HepG2 (cell line): ENCODE data around the gene GCDH. TPM values are rescaled to one million over a fixed set of nuclear protein-coding genes. Genes with fewer than 3 reads are reported as not detected.

Experiments
- CEBPB ChIP-seq: IDR thresholded peaks from 2 replicates; pipeline ENCODE4 v1.6.1; 2011; ENCODE audit warnings: low read depth, low read length, improper control_type of control experiment, borderline replicate concordance
- MAFF ChIP-seq: IDR thresholded peaks from 2 replicates; pipeline ENCODE4 v1.6.1; 2011; ENCODE audit warnings: low read depth, low read length, improper control_type of control experiment
- RBFOX2 ChIP-seq: fragments of 200-400 bp; formaldehyde crosslinking; IDR thresholded peaks from 2 replicates; pipeline ENCODE4 v1.6.1; 2017; ENCODE audit warnings: low read depth, mild to moderate bottlenecking, low read length
- RBM22 ChIP-seq: fragments of 200-400 bp; formaldehyde crosslinking; optimal IDR thresholded peaks from 2 replicates; pipeline ENCODE3; 2017; ENCODE audit warnings: mild to moderate bottlenecking, low read length, moderate library complexity
- TAF15 ChIP-seq: fragments of 200-400 bp; formaldehyde crosslinking; IDR thresholded peaks from one replicate; pipeline ENCODE4 v1.6.1; 2018; ENCODE audit warnings: mild to moderate bottlenecking, low read depth, low read length; ENCODE audit not compliant: poor library complexity, severe bottlenecking
- ZNF101 ChIP-seq: sonication (generic); formaldehyde crosslinking; IDR thresholded peaks from 2 replicates; pipeline ENCODE4 v1.4.0; 2020; ENCODE audit warnings: mild to moderate bottlenecking, low read depth, missing genetic modification reagents, borderline replicate concordance
- ZNF225 ChIP-seq: sonication (generic); formaldehyde crosslinking; IDR thresholded peaks from 2 replicates; pipeline ENCODE4 v1.4.0; 2020; ENCODE audit warnings: mild to moderate bottlenecking, missing genetic modification reagents
- ZNF253 ChIP-seq: sonication (generic); formaldehyde crosslinking; IDR thresholded peaks from 2 replicates; pipeline ENCODE4 v1.8.0; 2022; ENCODE audit warnings: mild to moderate bottlenecking, missing genetic modification reagents, borderline replicate concordance
- ZNF264 ChIP-seq: sonication (generic); formaldehyde crosslinking; IDR thresholded peaks from 2 replicates; pipeline ENCODE4 v1.4.0; 2020; ENCODE audit warnings: missing genetic modification reagents
- ZNF329 ChIP-seq: sonication (generic); formaldehyde crosslinking; IDR thresholded peaks from 2 replicates; pipeline ENCODE4 v1.9.0; 2021; ENCODE audit warnings: low read depth, mild to moderate bottlenecking, missing genetic modification reagents
- ZNF446 ChIP-seq: sonication (generic); formaldehyde crosslinking; IDR thresholded peaks from 2 replicates; pipeline ENCODE4 v1.5.0; 2020; ENCODE audit warnings: mild to moderate bottlenecking, missing genetic modification reagents
- ZNF598 ChIP-seq: sonication (generic); formaldehyde crosslinking; IDR thresholded peaks from 2 replicates; pipeline ENCODE4 v1.5.1; 2020; ENCODE audit warnings: mild to moderate bottlenecking, missing genetic modification reagents, borderline replicate concordance
- polyA plus RNA-seq, 8 experiments: library from polyadenylated mRNA; depleted of rRNA in 3 of 8; stranded (reverse) in 7 of 8; unstranded in 1 of 8; fragments of >200 nt; fragmentation: Illumina TruSeq in 4 of 8; extraction: Trizol in 4 of 8; gene quantifications; 2 replicates each; pipeline versions ENCODE4 v1.2.1 to v1.2.3, GENCODE V29; 2011 to 2016; ENCODE audit warnings: low read depth in 4 of 8, missing spikeins in 1 of 8, mixed read lengths in 1 of 8; ENCODE audit not compliant: insufficient read depth in 1 of 8
- total RNA-seq, 5 experiments: library from RNA; depleted of rRNA; stranded (reverse); fragments of >200 nt; fragmentation: Illumina TruSeq; extraction: Trizol; gene quantifications; 2 replicates each; pipeline ENCODE4 v1.2.3, GENCODE V29; 2016; ENCODE audit warnings: low read depth in 1 of 5
- TF ChIP-seq, protein P1 (sequence below): sonication (generic); formaldehyde crosslinking; IDR thresholded peaks from 2 replicates; pipeline ENCODE4 v1.9.0; 2021; ENCODE audit warnings: missing genetic modification reagents, borderline replicate concordance
- TF ChIP-seq, protein P2 (sequence below): sonication (generic); formaldehyde crosslinking; conservative IDR thresholded peaks from 2 replicates; pipeline ENCODE4 v1.8.0; 2022; ENCODE audit warnings: low read depth, missing genetic modification reagents
- TF ChIP-seq, protein P3 (sequence below): sonication (generic); formaldehyde crosslinking; IDR thresholded peaks from 2 replicates; pipeline ENCODE4 v1.4.0; 2020; ENCODE audit warnings: missing genetic modification reagents

GCDH gene
- total and polyA plus RNA-seq, 2 of the 13 experiments (the other 11 are each of a cell fraction or from before 2014, with no cell fraction given) = 15.1 to 38.0 TPM

GRCh38 chr19:12922959-12923358 lies 32.0 kb downstream of the GCDH start (continued):
- TF ChIP-seq, protein P1, sequence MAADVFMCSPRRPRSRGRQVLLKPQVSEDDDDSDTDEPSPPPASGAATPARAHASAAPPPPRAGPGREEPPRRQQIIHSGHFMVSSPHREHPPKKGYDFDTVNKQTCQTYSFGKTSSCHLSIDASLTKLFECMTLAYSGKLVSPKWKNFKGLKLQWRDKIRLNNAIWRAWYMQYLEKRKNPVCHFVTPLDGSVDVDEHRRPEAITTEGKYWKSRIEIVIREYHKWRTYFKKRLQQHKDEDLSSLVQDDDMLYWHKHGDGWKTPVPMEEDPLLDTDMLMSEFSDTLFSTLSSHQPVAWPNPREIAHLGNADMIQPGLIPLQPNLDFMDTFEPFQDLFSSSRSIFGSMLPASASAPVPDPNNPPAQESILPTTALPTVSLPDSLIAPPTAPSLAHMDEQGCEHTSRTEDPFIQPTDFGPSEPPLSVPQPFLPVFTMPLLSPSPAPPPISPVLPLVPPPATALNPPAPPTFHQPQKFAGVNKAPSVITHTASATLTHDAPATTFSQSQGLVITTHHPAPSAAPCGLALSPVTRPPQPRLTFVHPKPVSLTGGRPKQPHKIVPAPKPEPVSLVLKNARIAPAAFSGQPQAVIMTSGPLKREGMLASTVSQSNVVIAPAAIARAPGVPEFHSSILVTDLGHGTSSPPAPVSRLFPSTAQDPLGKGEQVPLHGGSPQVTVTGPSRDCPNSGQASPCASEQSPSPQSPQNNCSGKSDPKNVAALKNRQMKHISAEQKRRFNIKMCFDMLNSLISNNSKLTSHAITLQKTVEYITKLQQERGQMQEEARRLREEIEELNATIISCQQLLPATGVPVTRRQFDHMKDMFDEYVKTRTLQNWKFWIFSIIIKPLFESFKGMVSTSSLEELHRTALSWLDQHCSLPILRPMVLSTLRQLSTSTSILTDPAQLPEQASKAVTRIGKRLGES = no peak
- TF ChIP-seq MAFF (peak; percentile 61), ZNF598 (CRISPR knock-in tag) (no peak), ZNF329 (no peak), ZNF253 (CRISPR knock-in tag) (no peak), TAF15 (no peak), ZNF225 (no peak), RBFOX2 (no peak), ZNF264 (CRISPR knock-in tag) (no peak), ZNF101 (no peak), CEBPB (no peak), ZNF446 (CRISPR knock-in tag) (no peak), RBM22 (peak; percentile 24)
- TF ChIP-seq, protein P2, sequence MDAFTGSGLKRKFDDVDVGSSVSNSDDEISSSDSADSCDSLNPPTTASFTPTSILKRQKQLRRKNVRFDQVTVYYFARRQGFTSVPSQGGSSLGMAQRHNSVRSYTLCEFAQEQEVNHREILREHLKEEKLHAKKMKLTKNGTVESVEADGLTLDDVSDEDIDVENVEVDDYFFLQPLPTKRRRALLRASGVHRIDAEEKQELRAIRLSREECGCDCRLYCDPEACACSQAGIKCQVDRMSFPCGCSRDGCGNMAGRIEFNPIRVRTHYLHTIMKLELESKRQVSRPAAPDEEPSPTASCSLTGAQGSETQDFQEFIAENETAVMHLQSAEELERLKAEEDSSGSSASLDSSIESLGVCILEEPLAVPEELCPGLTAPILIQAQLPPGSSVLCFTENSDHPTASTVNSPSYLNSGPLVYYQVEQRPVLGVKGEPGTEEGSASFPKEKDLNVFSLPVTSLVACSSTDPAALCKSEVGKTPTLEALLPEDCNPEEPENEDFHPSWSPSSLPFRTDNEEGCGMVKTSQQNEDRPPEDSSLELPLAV (CRISPR knock-in tag) = no peak
- TF ChIP-seq, protein P3, sequence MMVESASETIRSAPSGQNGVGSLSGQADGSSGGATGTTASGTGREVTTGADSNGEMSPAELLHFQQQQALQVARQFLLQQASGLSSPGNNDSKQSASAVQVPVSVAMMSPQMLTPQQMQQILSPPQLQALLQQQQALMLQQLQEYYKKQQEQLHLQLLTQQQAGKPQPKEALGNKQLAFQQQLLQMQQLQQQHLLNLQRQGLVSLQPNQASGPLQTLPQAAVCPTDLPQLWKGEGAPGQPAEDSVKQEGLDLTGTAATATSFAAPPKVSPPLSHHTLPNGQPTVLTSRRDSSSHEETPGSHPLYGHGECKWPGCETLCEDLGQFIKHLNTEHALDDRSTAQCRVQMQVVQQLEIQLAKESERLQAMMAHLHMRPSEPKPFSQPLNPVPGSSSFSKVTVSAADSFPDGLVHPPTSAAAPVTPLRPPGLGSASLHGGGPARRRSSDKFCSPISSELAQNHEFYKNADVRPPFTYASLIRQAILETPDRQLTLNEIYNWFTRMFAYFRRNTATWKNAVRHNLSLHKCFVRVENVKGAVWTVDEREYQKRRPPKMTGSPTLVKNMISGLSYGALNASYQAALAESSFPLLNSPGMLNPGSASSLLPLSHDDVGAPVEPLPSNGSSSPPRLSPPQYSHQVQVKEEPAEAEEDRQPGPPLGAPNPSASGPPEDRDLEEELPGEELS (CRISPR knock-in tag) = no peak
